ENCODE results near the gene DYSF. TPM values are rescaled to one million over a fixed set of nuclear protein-coding genes. Genes with fewer than 3 reads are reported as not detected.

Gene DYSF
- total RNA-seq, 2 donors from 2014 or later = 0.34 to 2.8 TPM

- H3K4me3 Mint-ChIP-seq = no peak overlapping the region
- H3K36me3 Mint-ChIP-seq (ENCODE audit: low read depth) = peaks cover 2% of the 10 kb centered on the region
- no peaks in the 10 kb centered on the region for H3K9me3 ChIP-seq (ENCODE audit: control insufficient read depth, low read length, poor library complexity, severe bottlenecking)
- ATAC-seq (no peak), DNase-seq (no peak)
- peaks cover 7% of the 10 kb centered on the region for H3K4me1 Mint-ChIP-seq
- peaks cover 35% of the 10 kb centered on the region for H3K27me3 Mint-ChIP-seq
- no peak overlapping the region for H3K27ac Mint-ChIP-seq
Measured at GRCh38 chr2:71586471-71586870, 133.1 kb downstream of the DYSF start.

GRCh38 chr2:71587509-71588073 lies 134.2 kb downstream of the DYSF start:
- H3K9me3 ChIP-seq (ENCODE audit: control insufficient read depth, low read length, poor library complexity, severe bottlenecking) = no peaks in the 10 kb centered on the region
- peaks cover 30% of the 10 kb centered on the region for H3K27me3 Mint-ChIP-seq
- no peak for ATAC-seq
- peaks cover 2% of the 10 kb centered on the region for H3K36me3 Mint-ChIP-seq (ENCODE audit: low read depth)
- H3K4me1 Mint-ChIP-seq = peaks cover 7% of the 10 kb centered on the region
- no peak overlapping the region for H3K27ac Mint-ChIP-seq
- no peak overlapping the region for H3K4me3 Mint-ChIP-seq
- DNase-seq = no peak

DNA sequence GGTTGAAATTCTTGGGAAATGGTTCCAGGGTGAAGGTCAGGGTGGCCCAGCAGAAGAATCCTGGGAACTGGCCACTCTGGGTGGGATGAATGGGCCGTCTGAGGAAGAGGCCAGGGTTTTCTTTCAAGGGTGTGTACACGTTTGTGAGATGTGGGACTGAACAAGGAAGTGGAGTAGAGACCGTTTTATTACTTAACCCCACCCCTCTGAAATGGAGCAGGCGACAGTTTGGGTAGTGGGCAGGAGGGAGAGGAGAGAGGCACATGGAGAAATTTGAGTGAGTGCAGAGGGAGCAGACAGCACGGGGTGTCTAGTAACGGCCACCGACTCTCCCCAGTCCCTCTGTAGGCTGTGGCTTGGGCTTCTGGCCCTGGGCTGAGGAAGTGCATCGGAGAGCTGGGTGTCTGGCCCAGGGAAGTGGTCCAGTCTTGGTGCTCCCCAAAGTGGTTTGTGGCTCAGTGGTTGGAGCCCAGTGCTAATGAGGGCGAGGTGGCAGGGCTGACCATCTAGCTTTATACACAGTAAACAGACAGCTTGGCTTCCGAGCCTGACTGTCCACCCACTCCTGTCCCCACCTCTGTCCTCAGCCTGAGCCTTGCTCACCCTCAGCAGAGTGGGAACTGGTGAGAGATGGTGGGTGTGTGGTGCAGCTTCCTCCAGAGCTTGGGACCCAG lies 135.3 kb downstream of the DYSF start:
- no peaks in the 10 kb centered on the region for H3K9me3 ChIP-seq (ENCODE audit: control insufficient read depth, low read length, poor library complexity, severe bottlenecking)

DNA sequence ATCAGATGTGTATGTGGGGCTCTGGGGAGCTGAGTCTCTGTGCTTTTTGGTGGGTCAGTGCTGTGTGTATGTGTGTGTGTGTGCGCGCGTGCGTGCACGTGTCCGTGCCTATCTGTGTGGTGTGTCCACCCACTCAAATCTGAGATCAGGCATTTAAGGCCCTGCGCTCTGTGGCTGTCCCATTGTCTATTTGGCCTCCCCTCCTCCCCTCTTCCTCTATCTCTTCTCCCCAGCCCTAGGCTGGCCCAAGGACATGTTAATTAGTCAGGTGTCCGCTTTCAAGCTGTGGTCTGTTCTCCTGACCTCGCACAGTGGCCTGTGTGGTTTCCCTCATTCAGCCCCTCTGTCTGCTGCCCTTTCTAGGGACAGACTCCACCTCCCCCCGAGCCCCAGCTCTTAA lies 136.4 kb downstream of the DYSF start:
- Mint-ChIP-seq H3K4me1 (peaks cover 7% of the 10 kb centered on the region), H3K36me3 (ENCODE audit: low read depth) (no peaks in the 10 kb centered on the region), H3K27me3 (peaks cover 28% of the 10 kb centered on the region), H3K27ac (no peak overlapping the region), H3K4me3 (no peak overlapping the region)
- DNase-seq (no peak), ATAC-seq (no peak)
- no peaks in the 10 kb centered on the region for H3K9me3 ChIP-seq (ENCODE audit: control insufficient read depth, low read length, poor library complexity, severe bottlenecking)

More for the DNA sequence above, 135.3 kb downstream of the DYSF start:
- peaks cover 7% of the 10 kb centered on the region for H3K4me1 Mint-ChIP-seq
- H3K27ac Mint-ChIP-seq = no peak overlapping the region
- H3K4me3 Mint-ChIP-seq = no peak overlapping the region
- no peak for ATAC-seq
- no peak for DNase-seq
- H3K27me3 Mint-ChIP-seq = peaks cover 30% of the 10 kb centered on the region
- peaks cover 2% of the 10 kb centered on the region for H3K36me3 Mint-ChIP-seq (ENCODE audit: low read depth)

GRCh38 chr2:71591044-71591443 lies 137.7 kb downstream of the DYSF start:
- Mint-ChIP-seq H3K4me3 (no peak overlapping the region), H3K4me1 (peaks cover 7% of the 10 kb centered on the region), H3K36me3 (ENCODE audit: low read depth) (no peaks in the 10 kb centered on the region), H3K27ac (no peak overlapping the region), H3K27me3 (peaks cover 26% of the 10 kb centered on the region)
- no peak for DNase-seq
- H3K9me3 ChIP-seq (ENCODE audit: control insufficient read depth, low read length, poor library complexity, severe bottlenecking) = no peaks in the 10 kb centered on the region
- ATAC-seq = no peak

- peaks cover 7% of the 10 kb centered on the region for H3K4me1 Mint-ChIP-seq
- H3K4me3 Mint-ChIP-seq = no peak overlapping the region
- H3K36me3 Mint-ChIP-seq (ENCODE audit: low read depth) = no peaks in the 10 kb centered on the region
- peaks cover 26% of the 10 kb centered on the region for H3K27me3 Mint-ChIP-seq
- DNase-seq (no peak), ATAC-seq (no peak)
- H3K9me3 ChIP-seq (ENCODE audit: control insufficient read depth, low read length, poor library complexity, severe bottlenecking) = no peaks in the 10 kb centered on the region
- H3K27ac Mint-ChIP-seq = no peak overlapping the region
Measured at GRCh38 chr2:71592181-71592711, 138.9 kb downstream of the DYSF start.

- ATAC-seq (no peak), DNase-seq (no peak)
- Mint-ChIP-seq H3K4me1 (no peaks in the 10 kb centered on the region), H3K36me3 (ENCODE audit: low read depth) (no peaks in the 10 kb centered on the region), H3K27me3 (peaks cover 31% of the 10 kb centered on the region), H3K4me3 (no peak overlapping the region), H3K27ac (no peak overlapping the region)
- H3K9me3 ChIP-seq (ENCODE audit: control insufficient read depth, low read length, poor library complexity, severe bottlenecking) = no peaks in the 10 kb centered on the region
Measured at GRCh38 chr2:71595569-71595968, 142.2 kb downstream of the DYSF start.

DNA sequence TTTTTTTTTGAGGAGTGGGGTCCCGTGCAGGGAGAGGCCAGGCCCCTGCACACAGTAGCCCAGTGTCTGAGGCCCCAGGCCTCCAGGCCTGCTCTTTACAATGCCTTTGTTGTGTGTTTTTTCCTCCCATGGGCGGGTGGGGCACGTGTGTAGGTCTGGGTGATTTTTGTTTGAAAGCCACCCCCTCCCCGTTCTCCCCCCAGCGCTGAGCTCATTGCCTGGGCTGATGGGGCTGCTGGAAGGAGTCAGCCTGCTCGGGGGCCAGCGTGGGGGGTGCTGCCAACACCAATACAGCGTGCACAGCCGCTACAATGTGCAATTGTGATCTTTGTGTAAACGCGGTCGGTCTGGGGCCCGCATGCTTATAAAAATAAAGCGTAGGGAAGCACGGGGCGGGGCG lies 142.7 kb downstream of the DYSF start:
- DNase-seq = no peak
- no peaks in the 10 kb centered on the region for H3K9me3 ChIP-seq (ENCODE audit: control insufficient read depth, low read length, poor library complexity, severe bottlenecking)
- Mint-ChIP-seq H3K4me1 (no peaks in the 10 kb centered on the region), H3K27ac (no peak overlapping the region), H3K36me3 (ENCODE audit: low read depth) (no peaks in the 10 kb centered on the region), H3K27me3 (peaks cover 32% of the 10 kb centered on the region), H3K4me3 (no peak overlapping the region)
- ATAC-seq = no peak

DNA sequence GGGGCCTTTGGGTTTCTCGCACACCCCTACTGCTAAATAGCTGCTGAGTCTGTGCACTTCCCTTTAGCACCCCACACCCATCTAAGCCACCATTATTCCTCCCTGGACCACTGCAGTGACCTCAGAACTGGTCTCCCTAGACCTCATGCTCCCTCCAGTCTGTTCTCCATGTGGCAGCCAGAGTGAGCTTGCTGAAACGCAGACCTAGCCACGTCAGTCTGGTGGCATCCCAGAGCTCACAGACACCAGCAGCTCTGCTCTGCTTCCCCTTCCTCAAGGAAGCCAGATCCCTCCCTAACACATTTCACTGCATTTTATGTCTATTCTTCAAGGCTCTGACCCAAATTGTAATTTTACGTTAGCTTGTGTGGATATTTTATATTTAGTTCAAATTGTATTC lies 144.4 kb downstream of the DYSF start:
- DNase-seq = no peak

GRCh38 chr2:71598526-71598925 lies 145.2 kb downstream of the DYSF start:
- Mint-ChIP-seq H3K4me1 (peaks cover 6% of the 10 kb centered on the region), H3K27me3 (peaks cover 53% of the 10 kb centered on the region), H3K27ac (no peak overlapping the region), H3K4me3 (no peak overlapping the region), H3K36me3 (ENCODE audit: low read depth) (peaks cover 3% of the 10 kb centered on the region)
- DNase-seq (no peak), ATAC-seq (no peak)
- H3K9me3 ChIP-seq (ENCODE audit: control insufficient read depth, low read length, poor library complexity, severe bottlenecking) = no peaks in the 10 kb centered on the region

More for the DNA sequence above, 144.4 kb downstream of the DYSF start:
- Mint-ChIP-seq H3K27ac (no peak overlapping the region), H3K4me1 (peaks cover 2% of the 10 kb centered on the region), H3K36me3 (ENCODE audit: low read depth) (peaks cover 2% of the 10 kb centered on the region), H3K27me3 (peaks cover 45% of the 10 kb centered on the region), H3K4me3 (no peak overlapping the region)
- no peaks in the 10 kb centered on the region for H3K9me3 ChIP-seq (ENCODE audit: control insufficient read depth, low read length, poor library complexity, severe bottlenecking)
- ATAC-seq = no peak

DNA sequence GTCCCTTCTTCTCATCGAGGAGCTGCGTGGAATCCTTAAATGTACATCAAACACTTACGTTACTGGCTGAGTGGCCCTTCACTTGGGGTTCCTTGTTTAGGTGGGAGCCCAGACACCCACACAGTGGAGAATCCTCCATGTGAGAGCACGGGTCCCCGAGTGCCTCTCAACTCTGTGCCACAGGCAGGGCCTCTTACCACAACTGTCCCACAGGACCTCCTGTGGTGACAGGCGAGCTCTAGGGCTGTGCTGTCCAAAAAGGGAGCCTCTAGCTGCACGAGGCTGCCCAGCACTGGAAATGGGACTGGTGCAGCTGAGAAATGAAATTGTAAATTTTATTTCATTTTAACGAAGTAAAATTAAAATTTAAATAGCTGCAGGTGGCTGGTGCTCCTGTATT lies 145.7 kb downstream of the DYSF start:
- H3K4me3 Mint-ChIP-seq = no peak overlapping the region
- H3K36me3 Mint-ChIP-seq (ENCODE audit: low read depth) = peaks cover 3% of the 10 kb centered on the region

DNA sequence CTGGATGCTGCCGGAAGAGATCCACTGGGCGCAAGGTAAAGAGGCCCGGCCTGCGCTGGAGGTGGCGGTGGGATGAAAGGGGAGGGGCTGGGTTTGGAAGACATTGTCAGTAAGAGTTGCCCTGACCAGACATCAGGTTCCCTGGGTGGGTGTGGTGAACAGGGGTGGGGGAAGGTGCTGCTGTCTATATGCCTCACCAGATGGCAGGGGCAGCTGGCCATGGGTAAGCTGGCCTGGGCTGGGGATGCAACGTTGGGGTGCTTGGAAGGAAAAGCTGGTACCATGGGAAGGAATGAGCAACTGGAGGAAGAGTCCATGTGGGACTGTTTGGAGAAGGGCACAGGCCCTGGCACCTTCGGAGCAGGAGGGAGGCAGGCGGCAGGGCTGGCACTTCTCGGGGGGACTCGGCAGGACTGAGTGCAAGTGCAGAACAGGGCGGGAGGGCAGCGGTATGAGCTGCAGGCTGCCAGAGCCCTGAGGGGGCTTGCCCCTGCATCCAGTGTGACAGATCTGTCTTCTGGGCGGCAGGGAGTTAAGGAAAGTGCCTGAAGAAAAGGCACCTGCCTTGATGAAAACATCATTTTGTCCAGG lies 146.4 kb downstream of the DYSF start:
- no peak overlapping the region for H3K27ac Mint-ChIP-seq
- no peak overlapping the region for H3K4me3 Mint-ChIP-seq
- peaks cover 57% of the 10 kb centered on the region for H3K27me3 Mint-ChIP-seq
- DNase-seq = no peak
- H3K36me3 Mint-ChIP-seq (ENCODE audit: low read depth) = peaks cover 3% of the 10 kb centered on the region
- H3K4me1 Mint-ChIP-seq = peaks cover 11% of the 10 kb centered on the region
- H3K9me3 ChIP-seq (ENCODE audit: control insufficient read depth, low read length, poor library complexity, severe bottlenecking) = no peaks in the 10 kb centered on the region
- no peak for ATAC-seq

More for the DNA sequence above, 145.7 kb downstream of the DYSF start:
- Mint-ChIP-seq H3K27me3 (peaks cover 55% of the 10 kb centered on the region), H3K27ac (no peak overlapping the region), H3K4me1 (peaks cover 6% of the 10 kb centered on the region)
- ATAC-seq (no peak), DNase-seq (no peak)
- no peaks in the 10 kb centered on the region for H3K9me3 ChIP-seq (ENCODE audit: control insufficient read depth, low read length, poor library complexity, severe bottlenecking)

DNA sequence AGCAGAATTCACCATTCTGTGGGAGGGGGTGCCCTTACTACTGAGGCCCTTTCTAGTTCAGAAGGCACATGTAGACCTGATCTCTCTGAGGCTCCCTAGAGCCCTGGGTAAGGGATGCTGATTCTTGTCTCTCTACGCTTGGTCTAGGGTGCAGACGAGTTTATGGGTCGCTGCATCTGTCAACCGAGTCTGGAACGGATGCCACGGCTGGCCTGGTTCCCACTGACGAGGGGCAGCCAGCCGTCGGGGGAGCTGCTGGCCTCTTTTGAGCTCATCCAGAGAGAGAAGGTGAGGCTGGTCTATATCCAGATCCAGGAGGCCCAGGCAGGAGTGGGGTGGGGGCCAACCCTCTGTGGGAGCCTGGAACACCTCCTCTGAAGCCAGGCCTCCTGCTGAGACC lies 147.2 kb downstream of the DYSF start:
- H3K9me3 ChIP-seq (ENCODE audit: control insufficient read depth, low read length, poor library complexity, severe bottlenecking) = no peaks in the 10 kb centered on the region
- peaks cover 3% of the 10 kb centered on the region for H3K36me3 Mint-ChIP-seq (ENCODE audit: low read depth)
- ATAC-seq (no peak), DNase-seq (no peak)
- H3K27me3 Mint-ChIP-seq = peaks cover 63% of the 10 kb centered on the region
- H3K4me1 Mint-ChIP-seq = peaks cover 14% of the 10 kb centered on the region
- H3K27ac Mint-ChIP-seq = no peak overlapping the region
- H3K4me3 Mint-ChIP-seq = no peak overlapping the region
